Karpas-422 (cell line): ENCODE results near the gene KCNIP2. TPM values are rescaled to one million over a fixed set of nuclear protein-coding genes. Genes with fewer than 3 reads are reported as not detected.

ENCODE experiments used
- DNase-seq: peaks from one replicate; pipeline ENCODE4 v3.0.0-alpha.2; 2015
- H2AFZ ChIP-seq: fragments of 200-600 bp; sonication (generic); 2 replicates; pipeline ENCODE4 v1.6.1; 2014; ENCODE audit warnings: antibody characterized with exemption, low read length, mixed read lengths
- H3K27ac ChIP-seq: fragments of 200-600 bp; sonication (generic); 2 replicates; pipeline ENCODE4 v1.5.1; 2014; ENCODE audit warnings: mild to moderate bottlenecking, low read length, moderate library complexity
- H3K27me3 ChIP-seq: fragments of 200-600 bp; sonication (generic); 2 replicates; pipeline ENCODE4 v1.6.1; 2014; ENCODE audit warnings: low read length, mixed read lengths
- H3K36me3 ChIP-seq: fragments of 200-600 bp; sonication (generic); 2 replicates; pipeline ENCODE4 v1.6.1; 2014; ENCODE audit warnings: low read length, mixed read lengths; ENCODE audit not compliant: insufficient read depth
- H3K4me1 ChIP-seq: fragments of 200-600 bp; sonication (generic); 2 replicates; pipeline ENCODE4 v1.6.1; 2014; ENCODE audit warnings: mild to moderate bottlenecking, low read length, mixed read lengths
- H3K4me2 ChIP-seq: fragments of 200-600 bp; sonication (generic); 2 replicates; pipeline ENCODE4 v1.6.1; 2014; ENCODE audit warnings: low read length, low read depth, mild to moderate bottlenecking; ENCODE audit not compliant: poor library complexity, severe bottlenecking
- H3K4me3 ChIP-seq: fragments of 200-600 bp; sonication (generic); 2 replicates; pipeline ENCODE4 v1.5.1; 2014; ENCODE audit warnings: mild to moderate bottlenecking, antibody characterized with exemption, low read length, mixed read lengths
- H3K79me2 ChIP-seq: fragments of 200-600 bp; sonication (generic); 2 replicates; pipeline ENCODE4 v1.6.1; 2014; ENCODE audit warnings: mild to moderate bottlenecking, low read length, mixed read lengths
- H3K9ac ChIP-seq: fragments of 200-600 bp; sonication (generic); 2 replicates; pipeline ENCODE4 v1.6.0; 2014; ENCODE audit warnings: low read length
- H3K9me2 ChIP-seq: fragments of 200-600 bp; sonication (generic), shearing (Covaris generic); replicated peaks from 2 replicates; pipeline ENCODE4 v1.6.0; 2014; ENCODE audit warnings: mild to moderate bottlenecking, low read length, moderate library complexity; ENCODE audit not compliant: insufficient read depth
- H3K9me3 ChIP-seq: fragments of 300-700, 200-600 bp; sonication (generic); 2 replicates; pipeline ENCODE4 v1.6.1; 2014; ENCODE audit warnings: low read length, mixed read lengths
- H4K20me1 ChIP-seq: fragments of 200-600 bp; sonication (generic); 2 replicates; pipeline ENCODE4 v1.6.1; 2014; ENCODE audit warnings: mild to moderate bottlenecking, antibody characterized with exemption, low read length, low read depth; ENCODE audit not compliant: insufficient read depth
- total RNA-seq: library from RNA; depleted of rRNA; stranded (reverse); fragments of >200 nt; shearing (Covaris generic); gene quantifications from 2 replicates; pipeline ENCODE4 v1.2.3, GENCODE V29; 2014; ENCODE audit warnings: low replicate concordance

The KCNIP2 gene
- total RNA-seq, 1 experiment from 2014 or later: 2.4 TPM

GRCh38 chr10:101881036-101881774 is 37.6 kb upstream of the KCNIP2 start:
- H3K4me1 ChIP-seq: peaks cover 18% of the 10 kb centered on the region
- no peak overlapping the region for H3K27ac ChIP-seq
- no peak overlapping the region for H3K4me2 ChIP-seq
- H3K9me3 ChIP-seq: no peaks in the 10 kb centered on the region
- no peaks in the 10 kb centered on the region for H3K36me3 ChIP-seq
- no peaks in the 10 kb centered on the region for H3K79me2 ChIP-seq
- H3K9me2 ChIP-seq: no peaks in the 10 kb centered on the region
- DNase-seq: no peak
- H2AFZ ChIP-seq: no peak overlapping the region
- no peak overlapping the region for H3K9ac ChIP-seq
- H3K4me3 ChIP-seq: no peak overlapping the region
- no peaks in the 10 kb centered on the region for H4K20me1 ChIP-seq
- H3K27me3 ChIP-seq: no peaks in the 10 kb centered on the region

DNA sequence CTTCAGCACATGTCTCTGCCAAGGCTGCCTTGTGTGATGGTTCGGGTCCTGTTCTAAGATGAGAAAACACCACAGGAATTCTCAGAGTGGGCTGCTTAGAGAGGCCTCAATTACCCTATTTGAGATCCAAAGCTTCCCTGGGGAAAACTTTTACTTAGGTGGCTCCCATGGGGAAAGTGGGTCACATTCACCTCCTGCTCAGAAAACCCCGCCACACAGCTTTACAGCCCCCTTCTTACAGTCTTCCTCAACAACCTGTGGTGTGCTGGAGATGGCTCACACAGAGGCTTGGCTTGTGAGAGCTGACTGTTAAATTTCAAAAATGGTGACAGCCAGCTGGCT is 36.6 kb upstream of the KCNIP2 start:
- Histone ChIP-seq H3K27ac (no peak overlapping the region), H3K9me2 (no peaks in the 10 kb centered on the region), H3K4me3 (no peak overlapping the region), H4K20me1 (no peaks in the 10 kb centered on the region), H3K4me1 (peaks cover 18% of the 10 kb centered on the region), H3K9ac (no peak overlapping the region), H3K4me2 (no peak overlapping the region), H3K27me3 (no peaks in the 10 kb centered on the region), H3K36me3 (no peaks in the 10 kb centered on the region), H3K9me3 (no peaks in the 10 kb centered on the region), H3K79me2 (no peaks in the 10 kb centered on the region), H2AFZ (no peak overlapping the region)
- DNase-seq: no peak

- Histone ChIP-seq H3K79me2 (no peaks in the 10 kb centered on the region), H3K9ac (no peak overlapping the region), H3K4me3 (no peak overlapping the region), H3K9me2 (no peaks in the 10 kb centered on the region), H3K4me1 (peaks cover 18% of the 10 kb centered on the region), H4K20me1 (no peaks in the 10 kb centered on the region), H3K36me3 (no peaks in the 10 kb centered on the region), H3K4me2 (no peak overlapping the region), H3K9me3 (no peaks in the 10 kb centered on the region), H3K27me3 (no peaks in the 10 kb centered on the region), H2AFZ (no peak overlapping the region), H3K27ac (no peak overlapping the region)
- no peak for DNase-seq
Measured at GRCh38 chr10:101879456-101880231, 36.0 kb upstream of the KCNIP2 start.

- no peak overlapping the region for H3K9ac ChIP-seq
- no peaks in the 10 kb centered on the region for H4K20me1 ChIP-seq
Measured at GRCh38 chr10:101878869-101879268, 35.3 kb upstream of the KCNIP2 start.

DNA sequence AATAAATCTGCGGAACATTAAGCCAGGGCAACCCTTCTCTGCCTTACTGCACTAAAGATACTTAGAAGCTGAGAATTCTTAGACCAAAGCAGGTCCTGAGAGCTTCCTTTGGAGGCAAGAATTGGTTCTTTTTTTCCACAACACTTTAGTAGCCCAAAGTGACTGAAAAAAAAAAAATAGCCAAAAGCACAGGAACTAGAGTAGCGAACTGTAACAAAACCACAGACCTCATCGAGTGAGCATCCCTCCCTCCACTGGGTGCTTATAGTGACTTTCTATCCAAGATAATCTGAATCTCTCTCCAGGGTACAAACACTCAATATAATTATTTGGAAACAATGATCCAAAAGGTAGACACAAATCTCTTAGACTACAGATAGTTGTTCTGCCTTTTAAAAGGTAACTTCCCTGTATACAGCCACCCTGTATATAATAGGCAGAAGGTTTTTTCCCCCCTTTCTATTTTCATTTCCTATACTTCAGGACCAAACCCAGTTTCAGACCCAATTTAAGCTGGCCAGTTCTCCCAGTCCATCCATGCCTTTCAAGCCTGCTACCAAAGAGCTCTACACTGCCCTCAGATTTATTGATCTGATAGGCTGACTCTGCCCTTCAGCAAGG is 31.6 kb upstream of the KCNIP2 start:
- Histone ChIP-seq H4K20me1 (no peaks in the 10 kb centered on the region), H3K4me3 (no peak overlapping the region), H3K27ac (no peak overlapping the region), H3K9me3 (no peaks in the 10 kb centered on the region), H3K27me3 (no peaks in the 10 kb centered on the region), H3K4me2 (no peak overlapping the region), H3K9me2 (no peaks in the 10 kb centered on the region), H3K4me1 (peaks cover 4% of the 10 kb centered on the region), H3K79me2 (no peaks in the 10 kb centered on the region), H2AFZ (no peak overlapping the region), H3K36me3 (no peaks in the 10 kb centered on the region), H3K9ac (no peak overlapping the region)
- DNase-seq: no peak

More at GRCh38 chr10:101878869-101879268, 35.3 kb upstream of the KCNIP2 start:
- Histone ChIP-seq H3K4me3 (no peak overlapping the region), H3K36me3 (no peaks in the 10 kb centered on the region), H3K27me3 (no peaks in the 10 kb centered on the region), H3K9me3 (no peaks in the 10 kb centered on the region), H3K79me2 (no peaks in the 10 kb centered on the region), H3K27ac (no peak overlapping the region), H3K4me1 (peaks cover 18% of the 10 kb centered on the region), H3K9me2 (no peaks in the 10 kb centered on the region), H3K4me2 (no peak overlapping the region), H2AFZ (no peak overlapping the region)
- no peak for DNase-seq

DNA sequence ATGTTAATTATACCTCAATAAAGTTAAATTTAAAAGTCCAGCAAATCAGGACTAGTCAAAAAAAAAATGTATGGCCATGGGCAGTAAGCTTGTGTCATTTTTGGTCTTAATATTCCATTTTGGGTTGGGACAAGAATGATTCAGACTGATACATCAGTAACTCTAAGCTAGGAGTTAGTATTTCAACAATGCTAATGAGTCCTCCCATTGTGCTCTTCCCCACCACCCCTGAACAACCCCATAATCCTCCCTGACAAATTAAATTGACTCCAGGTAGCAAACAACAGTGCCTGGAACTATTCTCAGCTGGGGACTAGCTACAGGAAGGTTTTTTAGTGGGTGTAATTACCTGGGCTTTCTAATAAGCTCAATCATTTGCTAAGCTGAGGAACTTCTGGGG is 30.7 kb upstream of the KCNIP2 start:
- Histone ChIP-seq H3K9ac (no peak overlapping the region), H3K4me1 (no peaks in the 10 kb centered on the region; the same call in 1 of the 2 replicates), H3K27me3 (no peaks in the 10 kb centered on the region), H4K20me1 (no peaks in the 10 kb centered on the region), H3K27ac (no peak overlapping the region), H3K36me3 (no peaks in the 10 kb centered on the region), H3K9me3 (no peaks in the 10 kb centered on the region), H3K4me3 (no peak overlapping the region), H3K4me2 (no peak overlapping the region), H3K9me2 (no peaks in the 10 kb centered on the region), H3K79me2 (no peaks in the 10 kb centered on the region), H2AFZ (no peak overlapping the region)
- no peak for DNase-seq

DNA sequence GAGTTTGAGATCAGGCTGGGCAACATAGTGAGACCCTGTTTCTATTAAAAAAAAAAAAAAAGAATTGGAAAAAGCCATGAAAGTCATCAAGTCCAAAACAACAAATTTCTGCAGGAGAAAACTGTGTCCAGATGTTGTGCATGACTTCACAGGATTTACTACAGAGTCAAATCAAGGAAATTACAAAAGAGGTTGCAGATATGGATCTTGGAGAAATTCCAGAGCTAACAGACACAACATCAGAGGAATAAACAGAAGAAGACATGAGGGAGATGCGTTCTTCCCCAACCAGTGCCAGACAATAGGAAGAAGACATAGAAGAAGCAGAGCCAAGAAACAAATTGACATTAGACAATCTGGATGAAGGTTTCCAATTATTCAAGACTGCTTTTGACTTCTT is 24.3 kb upstream of the KCNIP2 start:
- no peak for DNase-seq
- Histone ChIP-seq H3K9me2 (no peaks in the 10 kb centered on the region), H3K27me3 (no peaks in the 10 kb centered on the region)

DNA sequence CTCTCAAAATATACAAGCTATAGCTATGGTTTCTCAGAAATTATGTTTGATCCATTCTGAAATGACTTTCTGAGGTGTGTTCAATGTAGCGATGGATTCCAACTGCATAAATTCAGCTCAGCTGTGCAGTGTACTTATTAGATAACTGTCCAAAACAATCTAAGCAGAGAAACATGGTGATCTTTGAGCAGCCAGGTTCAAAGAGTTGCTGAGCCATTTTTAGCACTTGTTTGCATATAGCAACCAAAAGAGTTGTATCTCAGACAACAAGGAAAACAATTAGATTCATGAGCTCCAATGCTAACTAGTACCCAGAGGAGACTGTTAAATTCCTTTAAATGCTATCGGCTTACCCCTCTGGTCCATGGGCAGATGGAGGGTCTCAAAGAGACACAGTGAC is 15.9 kb upstream of the KCNIP2 start:
- Histone ChIP-seq H3K9me2 (no peaks in the 10 kb centered on the region), H3K9ac (no peak overlapping the region)

More for the DNA sequence above, 24.3 kb upstream of the KCNIP2 start:
- no peak overlapping the region for H3K9ac ChIP-seq
- no peaks in the 10 kb centered on the region for H4K20me1 ChIP-seq
- H3K27ac ChIP-seq: no peak overlapping the region
- H3K4me3 ChIP-seq: no peak overlapping the region
- H3K4me2 ChIP-seq: no peak overlapping the region
- no peaks in the 10 kb centered on the region for H3K79me2 ChIP-seq
- no peak overlapping the region for H2AFZ ChIP-seq
- no peaks in the 10 kb centered on the region for H3K36me3 ChIP-seq
- no peaks in the 10 kb centered on the region for H3K9me3 ChIP-seq
- H3K4me1 ChIP-seq: no peaks in the 10 kb centered on the region

More for the DNA sequence above, 15.9 kb upstream of the KCNIP2 start:
- DNase-seq: no peak
- H2AFZ ChIP-seq: no peak overlapping the region
- peaks cover 13% of the 10 kb centered on the region for H3K4me1 ChIP-seq
- H3K36me3 ChIP-seq: no peaks in the 10 kb centered on the region
- H3K4me2 ChIP-seq: no peak overlapping the region
- H3K27me3 ChIP-seq: no peaks in the 10 kb centered on the region
- no peaks in the 10 kb centered on the region for H4K20me1 ChIP-seq
- H3K4me3 ChIP-seq: no peak overlapping the region
- no peaks in the 10 kb centered on the region for H3K79me2 ChIP-seq
- H3K27ac ChIP-seq: peak overlapping the region; percentile 11; the same call in 1 of the 2 replicates
- H3K9me3 ChIP-seq: no peaks in the 10 kb centered on the region
